Parathyroid adenoma (tissue), 2 donors: ENCODE measurements around the gene SEMA6D.
"Not testable (repeated sequence)": the region's sequence is repeated elsewhere in the genome, so short reads cannot be mapped to it uniquely, and the experiment has no call there.

Experiments used
- H2AFZ ChIP-seq: fragments of 300-600 bp; sonication (generic); one replicate; pipeline ENCODE4 v1.7.0; 2017; ENCODE audit warnings: antibody characterized with exemption, mild to moderate bottlenecking
- H3K27ac ChIP-seq: fragments of 300-600 bp; sonication (generic); one replicate; pipeline ENCODE4 v1.7.0; 2017
- H3K27me3 ChIP-seq: fragments of 300-600 bp; sonication (generic); one replicate; pipeline ENCODE4 v1.7.0; 2017; ENCODE audit warnings: low read length; ENCODE audit not compliant: control insufficient read depth, insufficient read depth
- H3K36me3 ChIP-seq: fragments of 300-600 bp; sonication (generic); one replicate; pipeline ENCODE4 v1.7.0; 2017; ENCODE audit warnings: low read length; ENCODE audit not compliant: control insufficient read depth, insufficient read depth
- H3K4me1 ChIP-seq: fragments of 300-600 bp; sonication (generic); one replicate; pipeline ENCODE4 v1.7.0; 2017; ENCODE audit warnings: control low read depth
- H3K4me2 ChIP-seq: fragments of 300-600 bp; sonication (generic); one replicate; pipeline ENCODE4 v1.7.0; 2017; ENCODE audit warnings: low read length
- H3K4me3 ChIP-seq: fragments of 300-600 bp; sonication (generic); one replicate; pipeline ENCODE4 v1.7.0; 2017; ENCODE audit warnings: low read depth, low read length
- H3K79me2 ChIP-seq: fragments of 300-600 bp; sonication (generic); one replicate; pipeline ENCODE4 v1.7.0; 2017; ENCODE audit warnings: control low read depth
- H3K9ac ChIP-seq: fragments of 300-600 bp; sonication (generic); one replicate; pipeline ENCODE4 v1.7.0; 2017; ENCODE audit warnings: mild to moderate bottlenecking
- H3K9me3 ChIP-seq: fragments of 300-600 bp; sonication (generic); one replicate; pipeline ENCODE4 v1.7.0; 2017; ENCODE audit warnings: low read length; ENCODE audit not compliant: control insufficient read depth
- CTCF ChIP-seq: fragments of 300-600 bp; sonication (generic); IDR thresholded peaks from one replicate; pipeline ENCODE4 v1.7.0; 2017; ENCODE audit warnings: antibody characterized with exemption, mild to moderate bottlenecking
- donor health status: primary hyperparathyroidism.

SEMA6D gene

GRCh38 chr15:47736143-47736786, 19.0 kb downstream of the SEMA6D start:
- H3K9me3 ChIP-seq: no peaks in the 10 kb centered on the region
- peaks cover 8% of the 10 kb centered on the region for H3K4me1 ChIP-seq
- no peak overlapping the region for H3K4me3 ChIP-seq
- no peak for TF ChIP-seq CTCF
- H3K4me2 ChIP-seq: peak overlapping the region; percentile 30
- H3K27me3 ChIP-seq: no peaks in the 10 kb centered on the region
- peak overlapping the region; percentile 38 for H2AFZ ChIP-seq
- H3K79me2 ChIP-seq: peaks cover 15% of the 10 kb centered on the region
- H3K36me3 ChIP-seq: no peaks in the 10 kb centered on the region
- no peak overlapping the region for H3K27ac ChIP-seq
- no peak overlapping the region for H3K9ac ChIP-seq

- H3K9ac ChIP-seq: no peak overlapping the region
- H3K27ac ChIP-seq: no peak overlapping the region
- H2AFZ ChIP-seq: no peak overlapping the region
- no peak overlapping the region for H3K4me2 ChIP-seq
- peaks cover 17% of the 10 kb centered on the region for H3K79me2 ChIP-seq
- peaks cover 8% of the 10 kb centered on the region for H3K4me1 ChIP-seq
- H3K27me3 ChIP-seq: no peaks in the 10 kb centered on the region
- no peaks in the 10 kb centered on the region for H3K9me3 ChIP-seq
- TF ChIP-seq CTCF: no peak
- no peaks in the 10 kb centered on the region for H3K36me3 ChIP-seq
- H3K4me3 ChIP-seq: no peak overlapping the region
Observed at GRCh38 chr15:47737477-47737876, 20.2 kb downstream of the SEMA6D start.

DNA sequence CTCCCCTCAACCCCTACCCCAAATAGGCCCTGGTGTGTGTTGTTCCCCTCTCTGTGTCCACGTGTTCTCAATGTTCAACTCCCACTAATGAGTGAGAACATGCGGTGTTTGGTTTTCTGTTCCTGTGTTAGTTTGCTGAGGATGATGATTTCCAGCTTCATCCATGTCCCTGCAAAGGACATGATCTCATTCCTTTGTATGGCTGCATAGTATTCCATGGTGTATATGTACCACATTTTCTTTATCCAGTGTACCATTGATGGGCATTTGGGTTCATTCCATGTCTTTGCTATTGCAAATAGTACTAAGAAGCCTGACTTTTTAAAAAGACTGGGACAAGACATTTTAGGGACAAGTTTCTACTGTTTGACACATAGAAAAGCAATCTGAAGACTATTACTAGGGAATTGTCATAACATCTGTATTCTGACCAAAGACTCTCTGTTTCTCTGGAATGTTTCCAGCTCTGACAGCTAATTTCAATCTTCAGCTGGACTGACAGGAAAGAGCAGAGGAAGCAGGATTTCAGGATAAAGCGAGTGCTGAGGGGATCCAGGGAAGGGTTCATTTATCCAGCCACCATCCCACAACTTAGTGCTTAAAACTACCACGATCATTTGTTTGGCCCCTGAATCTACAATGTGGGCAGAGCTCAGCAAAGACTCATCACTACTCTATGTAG, 21.0 kb downstream of the SEMA6D start:
- not testable (repeated sequence) for H2AFZ ChIP-seq, H3K27ac ChIP-seq, H3K9me3 ChIP-seq, H3K4me3 ChIP-seq, H3K27me3 ChIP-seq, H3K36me3 ChIP-seq, H3K9ac ChIP-seq, H3K4me2 ChIP-seq, H3K4me1 ChIP-seq
- H3K79me2 ChIP-seq: peaks cover 17% of the 10 kb centered on the region

GRCh38 chr15:47741082-47741481, 23.8 kb downstream of the SEMA6D start:
- H3K27me3 ChIP-seq: no peaks in the 10 kb centered on the region
- H3K79me2 ChIP-seq: peaks cover 15% of the 10 kb centered on the region
- no peaks in the 10 kb centered on the region for H3K9me3 ChIP-seq
- no peak overlapping the region for H3K9ac ChIP-seq
- H3K4me3 ChIP-seq: no peak overlapping the region
- H3K4me2 ChIP-seq: no peak overlapping the region
- no peak overlapping the region for H3K27ac ChIP-seq
- peaks cover 6% of the 10 kb centered on the region for H3K4me1 ChIP-seq
- TF ChIP-seq CTCF: no peak
- no peaks in the 10 kb centered on the region for H3K36me3 ChIP-seq
- no peak overlapping the region for H2AFZ ChIP-seq

DNA sequence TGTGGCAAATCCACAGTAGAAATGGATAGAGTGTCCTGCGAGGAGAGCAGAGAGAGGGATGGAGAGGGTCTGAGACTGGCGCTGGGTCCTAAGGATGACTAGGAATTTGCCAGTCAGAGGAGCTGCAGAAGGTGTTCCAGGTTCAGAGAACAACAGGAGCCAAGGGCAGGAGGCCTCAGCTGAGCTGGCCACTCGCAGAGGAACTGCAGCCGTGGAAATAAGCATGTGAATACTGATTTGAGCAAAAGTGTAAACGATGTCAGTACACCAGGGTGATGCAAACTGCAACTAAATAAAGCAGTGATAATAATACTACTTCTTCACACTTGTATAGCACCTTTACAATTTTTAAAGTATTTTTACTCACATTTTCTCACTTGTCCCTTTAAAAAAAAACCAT, 24.6 kb downstream of the SEMA6D start:
- Histone ChIP-seq H3K4me2 (no peak overlapping the region), H3K4me3 (no peak overlapping the region), H3K4me1 (no peaks in the 10 kb centered on the region), H3K36me3 (no peaks in the 10 kb centered on the region), H3K79me2 (peaks cover 15% of the 10 kb centered on the region), H3K9ac (no peak overlapping the region), H3K27ac (no peak overlapping the region), H3K9me3 (no peaks in the 10 kb centered on the region), H2AFZ (no peak overlapping the region), H3K27me3 (no peaks in the 10 kb centered on the region)
- TF ChIP-seq CTCF: no peak
